ENCODE data around the gene TOX2. TPM values are rescaled to one million over a fixed set of nuclear protein-coding genes. Genes with fewer than 3 reads are reported as not detected.
A peak's percentile ranks its signal among the peaks of the same experiment; 100 is the strongest.

The TOX2 gene
- total RNA-seq, 2 experiments from 2014 or later, result 0.23 TPM; not detected in 1

DNA sequence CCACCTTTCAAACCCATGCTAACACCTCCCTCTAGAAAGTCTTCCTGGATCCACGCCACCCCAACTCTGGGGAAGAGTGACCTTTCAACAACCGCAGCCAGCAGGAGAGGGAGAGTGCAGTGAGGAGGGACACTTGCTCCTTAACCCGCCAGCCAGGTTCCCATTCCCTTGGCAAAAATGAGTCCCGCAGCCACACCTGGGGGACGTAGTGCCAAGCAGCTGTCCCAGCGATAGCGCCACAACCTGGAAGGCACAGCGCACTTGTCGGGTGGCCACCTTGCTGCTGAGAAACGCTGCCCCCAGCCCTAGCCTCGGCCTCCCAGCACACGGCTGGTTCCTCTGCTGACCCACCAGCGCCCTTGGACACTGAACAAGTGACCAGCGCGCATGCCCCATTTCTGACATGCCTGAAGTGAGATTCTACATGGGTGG lies 153.0 kb downstream of the TOX2 start:
- Histone ChIP-seq H3K9me3 (ENCODE audit: low read length) (no peaks in the 10 kb centered on the region), H3K4me2 (ENCODE audit: low read length) (no peak overlapping the region), H3K4me1 (ENCODE audit: insufficient read depth, low read length, poor library complexity, severe bottlenecking) (no peaks in the 10 kb centered on the region), H2AFZ (ENCODE audit: low read length) (no peak overlapping the region), H3K9me2 (ENCODE audit: insufficient read depth, low read length) (no peaks in the 10 kb centered on the region), H3K27ac (ENCODE audit: low read depth, low read length, poor library complexity, severe bottlenecking) (no peak overlapping the region), H4K20me1 (ENCODE audit: insufficient read depth, low read length) (no peaks in the 10 kb centered on the region), H3K36me3 (ENCODE audit: insufficient read depth, low read length) (no peaks in the 10 kb centered on the region), H3K4me3 (ENCODE audit: low read depth, low read length, poor library complexity, severe bottlenecking) (no peak overlapping the region), H3K79me2 (ENCODE audit: insufficient read depth, low read depth, low read length) (no peaks in the 10 kb centered on the region)
- DNase-seq (ENCODE audit: low spot score), result no peak
- no TSS peak for BruUV-seq (replicated peaks)
- intact Hi-C loops (cut with micrococcal nuclease; ENCODE audit: unreplicated experiment), result no loop called here
- ChIA-PET POLR2A (no interaction called here), CTCF (ENCODE audit: unreplicated experiment) (no interaction called here)
- TF ChIP-seq EZH2phosphoT487 (IDR thresholded peaks at IDR 0.05; ENCODE audit: borderline replicate concordance, low read depth, low read length), result no peak
- TF ChIP-seq, protein P1, sequence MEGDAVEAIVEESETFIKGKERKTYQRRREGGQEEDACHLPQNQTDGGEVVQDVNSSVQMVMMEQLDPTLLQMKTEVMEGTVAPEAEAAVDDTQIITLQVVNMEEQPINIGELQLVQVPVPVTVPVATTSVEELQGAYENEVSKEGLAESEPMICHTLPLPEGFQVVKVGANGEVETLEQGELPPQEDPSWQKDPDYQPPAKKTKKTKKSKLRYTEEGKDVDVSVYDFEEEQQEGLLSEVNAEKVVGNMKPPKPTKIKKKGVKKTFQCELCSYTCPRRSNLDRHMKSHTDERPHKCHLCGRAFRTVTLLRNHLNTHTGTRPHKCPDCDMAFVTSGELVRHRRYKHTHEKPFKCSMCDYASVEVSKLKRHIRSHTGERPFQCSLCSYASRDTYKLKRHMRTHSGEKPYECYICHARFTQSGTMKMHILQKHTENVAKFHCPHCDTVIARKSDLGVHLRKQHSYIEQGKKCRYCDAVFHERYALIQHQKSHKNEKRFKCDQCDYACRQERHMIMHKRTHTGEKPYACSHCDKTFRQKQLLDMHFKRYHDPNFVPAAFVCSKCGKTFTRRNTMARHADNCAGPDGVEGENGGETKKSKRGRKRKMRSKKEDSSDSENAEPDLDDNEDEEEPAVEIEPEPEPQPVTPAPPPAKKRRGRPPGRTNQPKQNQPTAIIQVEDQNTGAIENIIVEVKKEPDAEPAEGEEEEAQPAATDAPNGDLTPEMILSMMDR (conservative IDR thresholded peaks at IDR 0.05; ENCODE audit: low read length), result no peak

DNA sequence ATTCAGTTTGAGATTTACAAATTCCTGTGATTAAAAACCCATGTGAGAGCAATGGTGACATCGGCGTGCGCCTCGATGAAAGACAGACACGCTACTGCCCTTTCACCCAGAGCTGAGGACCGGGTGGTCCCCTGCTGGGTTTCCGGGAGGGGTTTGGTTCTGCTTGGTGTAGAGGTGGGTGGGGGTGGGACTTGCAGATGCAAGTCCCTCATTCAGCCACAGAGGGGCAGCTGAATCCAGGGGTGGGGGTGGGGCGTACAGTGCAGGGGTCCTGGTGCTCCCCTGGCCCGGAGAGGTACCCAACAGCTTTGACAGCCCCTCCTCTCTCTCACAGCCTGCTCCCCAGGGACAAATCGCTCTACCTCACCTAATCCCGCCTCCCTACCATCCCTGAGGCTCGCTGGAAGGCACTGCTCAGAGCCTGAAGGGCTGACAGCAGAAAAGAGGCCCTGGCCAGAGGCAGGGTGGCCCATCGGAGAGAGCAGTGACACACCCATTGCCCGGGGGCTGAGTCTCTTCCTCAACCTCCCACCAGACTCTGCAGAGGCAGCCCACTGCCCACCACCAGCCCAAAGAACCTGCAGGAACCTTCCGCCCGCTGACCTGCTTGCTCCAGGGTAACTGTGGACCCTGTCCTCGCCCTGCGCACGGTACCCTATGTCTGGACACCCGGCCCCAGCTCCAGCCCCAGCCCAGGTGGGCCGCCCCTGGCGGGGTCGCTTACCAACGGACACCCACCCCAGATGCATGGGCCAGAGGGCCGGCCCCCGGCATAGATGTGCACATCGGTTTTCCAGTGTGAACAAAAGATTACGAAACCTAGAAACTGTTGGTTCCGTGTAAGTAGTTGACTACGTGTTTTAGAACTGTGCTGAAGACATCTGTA lies 153.9 kb downstream of the TOX2 start:
- H3K4me3 ChIP-seq (ENCODE audit: low read depth, low read length, poor library complexity, severe bottlenecking), result no peak overlapping the region
- no peak for DNase-seq (ENCODE audit: low spot score)
- intact Hi-C loops (cut with micrococcal nuclease; ENCODE audit: unreplicated experiment), result no loop called here
- H3K36me3 ChIP-seq (ENCODE audit: insufficient read depth, low read length), result no peaks in the 10 kb centered on the region
- H3K4me1 ChIP-seq (ENCODE audit: insufficient read depth, low read length, poor library complexity, severe bottlenecking), result no peaks in the 10 kb centered on the region
- no peaks in the 10 kb centered on the region for H3K9me3 ChIP-seq (ENCODE audit: low read length)
- POLR2A ChIA-PET, result no interaction called here
- CTCF ChIA-PET (ENCODE audit: unreplicated experiment), result no interaction called here
- no peaks in the 10 kb centered on the region for H4K20me1 ChIP-seq (ENCODE audit: insufficient read depth, low read length)
- H3K4me2 ChIP-seq (ENCODE audit: low read length), result no peak overlapping the region; the same call in 1 of the 2 replicates
- H3K79me2 ChIP-seq (ENCODE audit: insufficient read depth, low read depth, low read length), result no peaks in the 10 kb centered on the region
- BruUV-seq (replicated peaks), result no TSS peak
- TF ChIP-seq, protein P1 (conservative IDR thresholded peaks at IDR 0.05; ENCODE audit: low read length), result 0 out of 2 replicates have a peak, but pooled peaks have one; percentile 19
- TF ChIP-seq EZH2phosphoT487 (IDR thresholded peaks at IDR 0.05; ENCODE audit: borderline replicate concordance, low read depth, low read length), result no peak
- H3K27ac ChIP-seq (ENCODE audit: low read depth, low read length, poor library complexity, severe bottlenecking), result no peak overlapping the region
- no peaks in the 10 kb centered on the region for H3K9me2 ChIP-seq (ENCODE audit: insufficient read depth, low read length)
- no peak overlapping the region for H2AFZ ChIP-seq (ENCODE audit: low read length)
